Adrenal gland (tissue), 12 donors: Measurements from ENCODE around the gene DNAJB1. TPM values are rescaled to one million over a fixed set of nuclear protein-coding genes. Genes with fewer than 3 reads are reported as not detected.

ENCODE experiments used
- DNase-seq, 7 donors: peaks; one replicate each; pipeline ENCODE4 v3.0.0-alpha.2; 2019 to 2020
- H3K27ac ChIP-seq, 5 donors: fragments of 200-600 bp; sonication (generic) in 4 of 5; 1 replicate in 3 of 5; 2 replicates in 2 of 5; pipeline versions ENCODE4 v1.5.1 to v1.8.0; 2016 to 2020; ENCODE audit warnings: mild to moderate bottlenecking in 1 of 5
- H3K27me3 ChIP-seq: fragments of 200-600 bp; 2 replicates; pipeline ENCODE4 v1.8.0; 2021
- H3K36me3 ChIP-seq, 2 donors: fragments of 200-600 bp; replicated peaks in 1 of 2; 1 replicate in 1 of 2; 2 replicates in 1 of 2; pipeline versions ENCODE4 v1.5.1 to v1.8.0; 2018 to 2022
- H3K4me1 ChIP-seq, 2 donors: fragments of 200-600 bp; replicated peaks in 1 of 2; 1 replicate in 1 of 2; 2 replicates in 1 of 2; pipeline versions ENCODE4 v1.5.1 to v1.8.0; 2018 to 2021
- H3K4me3 ChIP-seq, 4 donors: fragments of 200-600 bp; sonication (generic) in 3 of 4; one replicate each; pipeline ENCODE4 v1.5.1; 2016 to 2018
- H3K9me3 ChIP-seq, 3 donors: fragments of 200-600 bp; sonication (generic) in 1 of 3; replicated peaks in 1 of 3; 1 replicate in 2 of 3; 2 replicates in 1 of 3; pipeline versions ENCODE4 v1.5.1 to v1.8.0; 2016 to 2021
- CTCF ChIP-seq, 6 experiments: fragments of 450-650 bp in 4 of 6; fragments of 200-600 bp in 2 of 6; sonication (generic) in 1 of 6; IDR thresholded peaks; 1 replicate in 5 of 6; 2 replicates in 1 of 6; pipeline versions ENCODE4 v1.5.1 to v1.8.0; 2016 to 2021; ENCODE audit warnings: antibody characterized with exemption in 6 of 6, mild to moderate bottlenecking in 2 of 6, moderate library complexity in 1 of 6
- POLR2A ChIP-seq, 2 donors: fragments of 450-650 bp; IDR thresholded peaks; one replicate each; pipeline ENCODE4 v1.6.1; 2017; ENCODE audit warnings: antibody characterized with exemption in 2 of 2, mild to moderate bottlenecking in 2 of 2, moderate library complexity in 1 of 2
- WGBS, 4 donors: extraction: QIAGEN DNeasy Blood & Tissue Kit in 2 of 4; methylation state at CpG; one replicate each; pipeline versions ENCODE4 v1.1.5 to v1.1.7; 2013 to 2017; 5-methylcytosine and 5-hydroxymethylcytosine counted together
- intact Hi-C, 2 donors: fragments of 100-400 bp; cut with DNase I; formaldehyde crosslinking; loops; one replicate each; pipeline versions ENCODE4 v1.14.1 to v1.15.0; 2022 to 2023
- polyA plus RNA-seq, 3 donors: library from polyadenylated mRNA; stranded (reverse); fragments of 200-250 nt in 2 of 3; fragments of 350-450 nt in 1 of 3; fragmentation: Illumina TruSeq in 1 of 3; extraction: RNeasy Lipid Tissue Mini Kit (QIAGEN cat#74804) in 1 of 3; gene quantifications; one replicate each; pipeline ENCODE4 v1.2.3, GENCODE V29; 2013 to 2014
- total RNA-seq, 9 donors: library from RNA; depleted of rRNA in 4 of 9; stranded (reverse); fragments of >200 nt in 4 of 9; fragments of 120-200 nt in 1 of 9; fragmentation: NEBNext Ultra II Directional in 1 of 9; extraction: Animal tissue kit (Norgen Biotek cat#: 25700) in 1 of 9; gene quantifications; one replicate each; pipeline versions ENCODE4 v1.1.0 to v1.2.4, GENCODE V29; 2013 to 2023
- donor health status: healthy with polysubstance abuse.
- donor health status: Bipolar disorder and iron deficiency.
- donor health status: DM: yes; HTN: yes; CAD: no.
- donor health status: DM: no; HTN: no; CAD: no.
- donor health status: DM: no; HTN: no; CAD: no.
- donor health status: DM: yes; HTN: yes; CAD: no.

The DNAJB1 gene
- total and polyA plus RNA-seq, 12 donors, result 42.5 to 273 (median 123) TPM

DNA sequence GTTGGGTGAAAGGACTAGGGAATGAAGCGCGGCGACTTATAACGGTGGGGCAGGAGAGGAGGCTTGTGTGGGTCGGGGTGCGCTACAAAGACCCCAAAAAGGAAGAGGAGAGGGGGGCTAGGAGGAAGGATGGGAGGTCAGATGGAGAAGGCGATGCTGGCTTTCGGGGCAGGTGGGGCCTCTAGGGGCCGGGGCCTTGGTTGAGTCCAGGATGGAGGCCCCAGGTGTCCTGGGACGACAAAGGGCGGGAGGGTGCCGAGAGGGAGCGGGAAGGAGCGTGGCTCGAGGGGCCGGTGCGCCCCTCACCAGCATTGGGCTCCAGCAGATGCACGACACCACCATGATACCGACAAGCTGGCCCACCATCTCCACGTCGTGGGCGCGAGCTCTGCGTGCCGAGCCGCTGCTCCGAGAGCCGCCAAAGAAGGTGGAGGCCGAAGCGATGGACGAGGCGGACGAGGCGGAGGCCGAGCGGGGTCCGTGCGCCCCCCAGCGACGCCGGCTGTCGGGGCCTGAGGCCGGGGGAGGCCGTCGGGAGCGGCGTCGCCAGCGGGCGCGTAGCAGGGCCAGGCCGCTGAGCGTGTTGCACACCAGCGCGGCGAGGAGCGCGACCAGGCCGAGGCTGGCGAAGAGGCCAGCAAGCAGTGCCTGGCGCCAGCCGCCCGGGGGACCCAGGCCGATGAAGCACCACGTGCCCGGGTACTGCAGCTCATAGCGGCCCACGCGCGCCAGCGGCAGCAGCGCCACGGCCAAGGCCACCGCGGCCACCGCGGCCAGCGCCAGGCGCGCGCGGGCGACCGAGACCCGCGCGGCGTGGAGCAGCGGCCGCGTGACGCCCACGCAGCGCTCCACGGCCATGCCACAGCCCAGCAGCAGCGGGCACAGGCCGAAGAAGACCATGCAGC, 44.9 kb downstream of the DNAJB1 start:
- Histone ChIP-seq H3K4me3 (no peak overlapping the region), H3K27ac (no peak overlapping the region), H3K36me3 (peaks cover 0 to 37% of the 10 kb centered on the region in 2 donors), H3K4me1 (peaks cover 0 to 20% of the 10 kb centered on the region in 2 donors), H3K9me3 (no peaks in the 10 kb centered on the region), H3K27me3 (no peaks in the 10 kb centered on the region)
- 15 to 46% (median 24%) methylated on average over 14 to 94 of the region's 97 CpGs for WGBS, 4 donors
- DNase-seq, result no peak
- intact Hi-C loops, result loop anchor here in 1 of 2 donors (5.0 kb wide), 1 partner anchor 41 kb away; the partner anchor contains the start of gene PKN1
- no peak for TF ChIP-seq POLR2A (IDR thresholded peaks at IDR 0.05)

GRCh38 chr19:14472202-14472938, 45.8 kb downstream of the DNAJB1 start:
- WGBS, 4 donors, result 2 to 6% (median 4%) methylated on average over 19 to 66 of the region's 66 CpGs
- H3K4me1 ChIP-seq, result peaks cover 0 to 20% of the 10 kb centered on the region in 2 donors
- no peaks in the 10 kb centered on the region for H3K9me3 ChIP-seq
- H3K27ac ChIP-seq, result no peak overlapping the region
- no peaks in the 10 kb centered on the region for H3K27me3 ChIP-seq
- intact Hi-C loops, result loop anchor here in 1 of 2 donors (5.0 kb wide), 1 partner anchor 40 kb away; the partner anchor contains the start of gene PKN1
- peaks cover 0 to 40% of the 10 kb centered on the region in 2 donors for H3K36me3 ChIP-seq
- DNase-seq, result peak in 6 of 7 donors; percentile 65 to 73 (median 69)
- peak overlapping the region in 1 of 4 donors; percentile 8 for H3K4me3 ChIP-seq
- TF ChIP-seq CTCF (IDR thresholded peaks at IDR 0.05), result peak; percentile 78 to 95 (median 91)
- no peak for TF ChIP-seq POLR2A (IDR thresholded peaks at IDR 0.05)

DNA sequence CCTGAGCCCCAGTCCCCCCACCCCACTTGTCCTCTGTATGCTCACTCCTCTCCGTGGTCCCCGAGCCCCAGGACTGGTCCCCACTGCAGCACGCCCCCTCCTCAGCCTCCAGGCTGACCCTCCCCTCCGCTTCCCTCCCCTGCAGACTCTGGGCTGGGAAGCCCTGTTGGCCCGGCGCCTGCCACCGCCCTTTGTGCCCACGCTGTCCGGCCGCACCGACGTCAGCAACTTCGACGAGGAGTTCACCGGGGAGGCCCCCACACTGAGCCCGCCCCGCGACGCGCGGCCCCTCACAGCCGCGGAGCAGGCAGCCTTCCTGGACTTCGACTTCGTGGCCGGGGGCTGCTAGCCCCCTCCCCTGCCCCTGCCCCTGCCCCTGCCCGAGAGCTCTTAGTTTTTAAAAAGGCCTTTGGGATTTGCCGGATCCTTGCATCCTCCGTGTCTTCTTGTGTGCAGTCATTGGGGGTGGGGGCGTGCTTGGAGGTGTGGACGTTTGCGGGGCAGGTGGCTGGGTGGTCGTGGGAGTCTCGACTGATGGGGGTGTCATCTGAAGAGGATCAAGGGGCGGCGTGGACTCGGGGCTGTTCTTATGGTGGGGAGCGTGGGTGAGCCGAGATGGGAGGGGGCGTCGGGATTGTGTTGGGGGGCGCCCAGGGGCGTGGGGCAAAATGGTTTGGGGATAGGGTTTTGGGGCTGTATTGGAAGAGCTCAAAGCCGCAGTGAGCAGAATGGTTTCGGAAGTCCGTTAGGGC, 46.6 kb downstream of the DNAJB1 start:
- H3K27me3 ChIP-seq, result no peaks in the 10 kb centered on the region
- peaks cover 0 to 20% of the 10 kb centered on the region in 2 donors for H3K4me1 ChIP-seq
- H3K9me3 ChIP-seq, result no peaks in the 10 kb centered on the region
- peak overlapping the region in 1 of 4 donors; percentile 8 for H3K4me3 ChIP-seq
- TF ChIP-seq POLR2A (IDR thresholded peaks at IDR 0.05) (no peak), CTCF (IDR thresholded peaks at IDR 0.05) (no peak)
- WGBS, 4 donors, result 61 to 74% (median 68%) methylated on average over 10 to 46 of the region's 46 CpGs
- peaks cover 0 to 46% of the 10 kb centered on the region in 2 donors for H3K36me3 ChIP-seq
- no peak overlapping the region for H3K27ac ChIP-seq
- intact Hi-C loops, result loop anchor here in 1 of 2 donors (5.0 kb wide), 1 partner anchor 39 kb away; the partner anchor contains the start of gene PKN1
- no peak for DNase-seq

DNA sequence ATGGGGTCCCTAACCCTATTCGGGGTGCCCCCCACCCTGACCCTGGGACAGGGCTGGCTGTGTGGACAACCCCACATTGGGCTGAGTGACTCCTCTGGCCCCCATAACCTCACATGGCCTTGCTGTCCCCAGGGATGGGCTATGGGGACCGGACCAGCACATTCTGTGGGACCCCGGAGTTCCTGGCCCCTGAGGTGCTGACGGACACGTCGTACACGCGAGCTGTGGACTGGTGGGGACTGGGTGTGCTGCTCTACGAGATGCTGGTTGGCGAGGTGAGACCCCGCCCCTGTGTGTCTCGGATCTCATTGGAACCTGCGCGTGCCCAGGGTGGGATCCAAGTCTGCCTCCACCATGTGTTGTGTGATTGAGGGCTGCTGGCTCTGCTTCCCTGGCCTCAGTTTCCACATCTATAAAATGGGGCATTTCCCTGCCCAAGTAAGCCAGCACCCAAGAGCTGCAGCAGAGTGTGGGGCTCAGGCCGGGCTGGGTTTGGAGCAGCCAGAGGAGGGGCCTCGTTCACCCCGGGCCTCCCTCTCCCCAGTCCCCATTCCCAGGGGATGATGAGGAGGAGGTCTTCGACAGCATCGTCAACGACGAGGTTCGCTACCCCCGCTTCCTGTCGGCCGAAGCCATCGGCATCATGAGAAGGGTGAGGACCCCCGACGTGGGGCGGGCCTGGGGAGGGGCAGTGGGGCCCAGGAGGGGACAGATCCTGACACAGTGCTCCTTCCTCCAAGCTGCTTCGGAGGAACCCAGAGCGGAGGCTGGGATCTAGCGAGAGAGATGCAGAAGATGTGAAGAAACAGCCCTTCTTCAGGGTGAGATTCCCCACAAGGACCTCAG, 47.9 kb downstream of the DNAJB1 start:
- no peak for DNase-seq
- intact Hi-C loops, result loop anchor here in 1 of 2 donors (5.0 kb wide), 1 partner anchor 38 kb away; the partner anchor contains the start of gene PKN1
- WGBS, 4 donors, result 75 to 87% (median 86%) methylated on average over 11 to 32 of the region's 32 CpGs
- H3K4me1 ChIP-seq, result peaks cover 0 to 14% of the 10 kb centered on the region in 2 donors
- peaks cover 0 to 59% of the 10 kb centered on the region in 2 donors for H3K36me3 ChIP-seq
- H3K9me3 ChIP-seq, result no peaks in the 10 kb centered on the region
- H3K27ac ChIP-seq, result no peak overlapping the region
- no peak overlapping the region for H3K4me3 ChIP-seq
- no peak for TF ChIP-seq CTCF (IDR thresholded peaks at IDR 0.05)
- TF ChIP-seq POLR2A (IDR thresholded peaks at IDR 0.05), result no peak
- H3K27me3 ChIP-seq, result no peaks in the 10 kb centered on the region
